OCI-LY1 (cell line): Measurements from ENCODE around the gene GSK3B.

Experiments used
- CTCF ChIP-seq: fragments of 200-600 bp; sonication (generic), shearing (Covaris generic); IDR thresholded peaks from 2 replicates; pipeline ENCODE4 v1.5.1; 2017; ENCODE audit warnings: mild to moderate bottlenecking, antibody characterized with exemption, low read length, moderate library complexity, mixed read lengths
- EZH2 ChIP-seq: fragments of 200-600 bp; sonication (generic), shearing (Covaris generic); IDR thresholded peaks from 2 replicates; pipeline ENCODE4 v1.8.0; 2017; ENCODE audit warnings: borderline replicate concordance, mixed run types, mild to moderate bottlenecking, antibody characterized with exemption, low read length, moderate library complexity, mixed read lengths

GRCh38 chr3:119859728-119860127 is 234.5 kb downstream of the GSK3B start:
- TF ChIP-seq CTCF, result no peak
- TF ChIP-seq EZH2, result no peak
